K562 (cell line): ENCODE measurements around the gene PAIP2. TPM values are rescaled to one million over a fixed set of nuclear protein-coding genes. Genes with fewer than 3 reads are reported as not detected.

Experiments used
- ATF3 ChIP-seq, 2 experiments: fragments of 450-650 bp in 1 of 2; sonication (generic) in 1 of 2; formaldehyde crosslinking in 1 of 2; IDR thresholded peaks in 1 of 2; conservative IDR thresholded peaks in 1 of 2; 2 replicates each; pipeline versions ENCODE4 v1.6.1 to v1.8.1; 2016 to 2023; ENCODE audit warnings: mild to moderate bottlenecking in 2 of 2, moderate library complexity in 2 of 2, inconsistent platforms in 1 of 2, missing genetic modification reagents in 1 of 2
- CEBPG ChIP-seq, 3 experiments: fragments of 200-800 bp in 1 of 3; sonication (Bioruptor generic) in 1 of 3; sonication (generic) in 1 of 3; formaldehyde crosslinking in 1 of 3; IDR thresholded peaks in 2 of 3; conservative IDR thresholded peaks in 1 of 3; 2 replicates each; pipeline versions ENCODE4 v1.6.1 to v1.8.0; 2016 to 2022; ENCODE audit warnings: missing compliant biosample characterization in 2 of 3, missing genetic modification characterization in 2 of 3, mild to moderate bottlenecking in 1 of 3, missing genetic modification reagents in 1 of 3
- HDAC8 ChIP-seq: fragments of 450-650 bp; IDR thresholded peaks from 2 replicates; pipeline ENCODE4 v1.6.1; 2016; ENCODE audit warnings: mild to moderate bottlenecking, missing genetic modification characterization, moderate library complexity, missing compliant biosample characterization
- HMG20B ChIP-seq: fragments of 250-450 bp; sonication (Bioruptor Pico); IDR thresholded peaks from 2 replicates; pipeline ENCODE4 v1.5.0; 2021; ENCODE audit warnings: mild to moderate bottlenecking
- HMGN3 ChIP-seq: IDR thresholded peaks from 2 replicates; pipeline ENCODE4 v1.6.1; 2011; ENCODE audit warnings: borderline replicate concordance, low read depth, mild to moderate bottlenecking, mixed read lengths, low read length; ENCODE audit not compliant: insufficient read length; ENCODE audit errors: extremely low read depth
- HMGXB4 ChIP-seq: sonication (generic); formaldehyde crosslinking; IDR thresholded peaks from 2 replicates; pipeline ENCODE4 v1.8.1; 2023; ENCODE audit warnings: mild to moderate bottlenecking, missing genetic modification reagents
- JUNB ChIP-seq: fragments of 450-650 bp; formaldehyde crosslinking; conservative IDR thresholded peaks from 2 replicates; pipeline ENCODE4 v1.4.0; 2020; ENCODE audit warnings: mild to moderate bottlenecking
- JUND ChIP-seq, 2 experiments: IDR thresholded peaks; 2 replicates in 1 of 2; 3 replicates in 1 of 2; pipeline ENCODE4 v1.6.1; 2011; ENCODE audit warnings: borderline replicate concordance in 2 of 2, low read depth in 2 of 2, low read length in 2 of 2, improper control_type of control experiment in 1 of 2, missing biosample characterization in 1 of 2, missing genetic modification characterization in 1 of 2, missing genetic modification reagents in 1 of 2
- MAFK ChIP-seq: IDR thresholded peaks from 2 replicates; pipeline ENCODE4 v1.6.1; 2011; ENCODE audit warnings: low read length, improper control_type of control experiment
- MBD2 ChIP-seq: sonication (generic); IDR thresholded peaks from 2 replicates; pipeline ENCODE4 v1.6.1; 2016; ENCODE audit warnings: low read depth, borderline replicate concordance
- MTF1 ChIP-seq: fragments of 250-450 bp; sonication (Bioruptor Pico); IDR thresholded peaks from 2 replicates; pipeline ENCODE4 v1.9.0; 2021; ENCODE audit warnings: moderate library complexity, mild to moderate bottlenecking, inconsistent platforms, borderline replicate concordance
- NCOA6 ChIP-seq: fragments of 450-650 bp; IDR thresholded peaks from 2 replicates; pipeline ENCODE4 v1.6.1; 2017; ENCODE audit warnings: mild to moderate bottlenecking
- POLR3A ChIP-seq: IDR thresholded peaks from 2 replicates; pipeline ENCODE4 v1.6.1; 2011; ENCODE audit warnings: borderline replicate concordance, mild to moderate bottlenecking, moderate library complexity; ENCODE audit not compliant: insufficient read length, insufficient read depth; ENCODE audit errors: extremely low read depth
- POU5F1 ChIP-seq: fragments of 150-350 bp; IDR thresholded peaks from 2 replicates; pipeline ENCODE4 v1.6.1; 2014; ENCODE audit warnings: borderline replicate concordance, low read length, low read depth, mild to moderate bottlenecking; ENCODE audit not compliant: partially characterized antibody
- RBM22 ChIP-seq: fragments of 200-400 bp; formaldehyde crosslinking; IDR thresholded peaks from 2 replicates; pipeline ENCODE4 v1.6.1; 2018; ENCODE audit warnings: low read length, low read depth; ENCODE audit not compliant: poor library complexity, severe bottlenecking
- SAP30 ChIP-seq: fragments of 200-600 bp; sonication (generic); IDR thresholded peaks from 2 replicates; pipeline ENCODE4 v1.6.1; 2012; ENCODE audit warnings: borderline replicate concordance, low read depth, mild to moderate bottlenecking, moderate library complexity, low read length, control low read depth, inconsistent platforms; ENCODE audit not compliant: insufficient read depth, poor library complexity, severe bottlenecking
- ZNF146 ChIP-seq: IDR thresholded peaks from one replicate; pipeline ENCODE4 v1.6.1; 2018; ENCODE audit warnings: missing compliant biosample characterization; ENCODE audit not compliant: unreplicated experiment
- ZNF217 ChIP-seq: sonication (generic); formaldehyde crosslinking; IDR thresholded peaks from 2 replicates; pipeline ENCODE4 v1.8.0; 2022; ENCODE audit warnings: mild to moderate bottlenecking, missing genetic modification reagents
- ZNF311 ChIP-seq: fragments of 250-450 bp; sonication (Bioruptor Pico); IDR thresholded peaks from 2 replicates; pipeline ENCODE4 v1.4.0; 2020; ENCODE audit warnings: mild to moderate bottlenecking, moderate library complexity
- polyA plus RNA-seq, 8 experiments: library from polyadenylated mRNA; depleted of rRNA in 4 of 8; stranded (reverse) in 5 of 8; unstranded in 3 of 8; fragments of >200 nt; fragmentation: Nextera tagmentation in 2 of 8; fragmentation: Illumina TruSeq in 1 of 8; extraction: Ambion mirVana in 2 of 8; extraction: Trizol in 1 of 8; gene quantifications; 2 replicates each; pipeline versions ENCODE4 v1.2.1 to v1.2.3, GENCODE V29; 2011 to 2014; ENCODE audit warnings: inconsistent platforms in 1 of 8, missing spikeins in 1 of 8
- total RNA-seq, 7 experiments: library from RNA; depleted of rRNA in 6 of 7; stranded (reverse); fragments of >200 nt in 6 of 7; fragmentation: Illumina TruSeq in 2 of 7; extraction: Trizol in 2 of 7; gene quantifications; 2 replicates each; pipeline versions ENCODE4 v1.2.1 to v1.2.3, GENCODE V29; 2011 to 2021; ENCODE audit warnings: low replicate concordance in 1 of 7
- TF ChIP-seq, protein P1 (sequence below), 2 experiments: IDR thresholded peaks; 2 replicates each; pipeline ENCODE4 v1.6.1; 2011; ENCODE audit warnings: borderline replicate concordance in 1 of 2, control low read depth in 1 of 2, low read depth in 1 of 2, low read length in 1 of 2, mild to moderate bottlenecking in 1 of 2, mixed read lengths in 1 of 2, moderate library complexity in 1 of 2; ENCODE audit not compliant: insufficient read depth in 1 of 2, insufficient read length in 1 of 2, poor library complexity in 1 of 2, severe bottlenecking in 1 of 2; ENCODE audit errors: extremely low read depth in 1 of 2
- TF ChIP-seq, protein P2 (sequence below): IDR thresholded peaks from 2 replicates; pipeline ENCODE4 v1.6.1; 2011; ENCODE audit not compliant: insufficient read length; ENCODE audit errors: extremely low read depth

The PAIP2 gene
- total and polyA plus RNA-seq, 9 of the 15 experiments (the other 6 are each of a cell fraction or from before 2014, with no cell fraction given), result 78.3 to 187 (median 128) TPM

- no peak for TF ChIP-seq HMGXB4 (CRISPR knock-in tag)
- no peak for TF ChIP-seq HMGN3
- peak; percentile 73 for TF ChIP-seq JUNB
- TF ChIP-seq JUND (IDR thresholded peaks at IDR 0.05; ENCODE audit: borderline replicate concordance, low read depth, low read length), result no peak
- peak; percentile 87; the same call in 2 of the 3 replicates for TF ChIP-seq JUND (tag; IDR thresholded peaks at IDR 0.05; ENCODE audit: borderline replicate concordance, low read depth, low read length)
- no peak for TF ChIP-seq ZNF217 (CRISPR knock-in tag)
- no peak for TF ChIP-seq HMG20B (CRISPR knock-in tag)
- no peak for TF ChIP-seq NCOA6
- peak; percentile 95; the same call in 1 of the 2 replicates for TF ChIP-seq ATF3 (IDR thresholded peaks at IDR 0.05)
- TF ChIP-seq ATF3 (CRISPR knock-in tag; conservative IDR thresholded peaks at IDR 0.05), result no peak
- TF ChIP-seq MTF1 (CRISPR knock-in tag), result no peak
- no peak for TF ChIP-seq POU5F1
- no peak for TF ChIP-seq MBD2
- TF ChIP-seq CEBPG (CRISPR knock-in tag; IDR thresholded peaks at IDR 0.05), result no peak
- no peak for TF ChIP-seq CEBPG (tag; conservative IDR thresholded peaks at IDR 0.05 in 1 of 2, IDR thresholded peaks at IDR 0.05 in 1 of 2)
- TF ChIP-seq ZNF146 (CRISPR knock-in tag), result peak; percentile 8
- TF ChIP-seq, protein P1, sequence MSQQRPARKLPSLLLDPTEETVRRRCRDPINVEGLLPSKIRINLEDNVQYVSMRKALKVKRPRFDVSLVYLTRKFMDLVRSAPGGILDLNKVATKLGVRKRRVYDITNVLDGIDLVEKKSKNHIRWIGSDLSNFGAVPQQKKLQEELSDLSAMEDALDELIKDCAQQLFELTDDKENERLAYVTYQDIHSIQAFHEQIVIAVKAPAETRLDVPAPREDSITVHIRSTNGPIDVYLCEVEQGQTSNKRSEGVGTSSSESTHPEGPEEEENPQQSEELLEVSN (IDR thresholded peaks at IDR 0.05; ENCODE audit: borderline replicate concordance in 1 of 2, extremely low read depth in 1 of 2, insufficient read depth in 1 of 2, insufficient read length in 1 of 2, low read depth in 1 of 2, low read length in 1 of 2, poor library complexity in 1 of 2, severe bottlenecking in 1 of 2), result no peak
- no peak for TF ChIP-seq RBM22
- no peak for TF ChIP-seq MAFK
- TF ChIP-seq SAP30, result peak; percentile 17
- 0 out of 2 replicates have a peak, but pooled peaks have one; percentile 41 for TF ChIP-seq ZNF311
- TF ChIP-seq, protein P2, sequence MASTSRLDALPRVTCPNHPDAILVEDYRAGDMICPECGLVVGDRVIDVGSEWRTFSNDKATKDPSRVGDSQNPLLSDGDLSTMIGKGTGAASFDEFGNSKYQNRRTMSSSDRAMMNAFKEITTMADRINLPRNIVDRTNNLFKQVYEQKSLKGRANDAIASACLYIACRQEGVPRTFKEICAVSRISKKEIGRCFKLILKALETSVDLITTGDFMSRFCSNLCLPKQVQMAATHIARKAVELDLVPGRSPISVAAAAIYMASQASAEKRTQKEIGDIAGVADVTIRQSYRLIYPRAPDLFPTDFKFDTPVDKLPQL, result no peak
- TF ChIP-seq POLR3A, result no peak
- no peak for TF ChIP-seq HDAC8 (tag)
Observed at GRCh38 chr5:139403418-139403786, 61.7 kb downstream of the PAIP2 start (continued).
